Mucosa of rectum (tissue), 2 donors: ENCODE measurements around the gene FLYWCH1.

ENCODE experiments used
- H3K27ac ChIP-seq, 2 donors: one replicate each; pipeline ENCODE4 v1.7.0; 2013; ENCODE audit warnings: inconsistent platforms in 2 of 2, low read depth in 2 of 2, low read length in 2 of 2
- H3K27me3 ChIP-seq, 2 donors: one replicate each; pipeline ENCODE4 v1.7.0; 2013; ENCODE audit warnings: low read length in 2 of 2; ENCODE audit not compliant: control insufficient read depth in 2 of 2, insufficient read depth in 2 of 2
- H3K36me3 ChIP-seq, 2 donors: one replicate each; pipeline ENCODE4 v1.7.0; 2013; ENCODE audit warnings: low read length in 2 of 2; ENCODE audit not compliant: control insufficient read depth in 2 of 2, insufficient read depth in 2 of 2
- H3K4me1 ChIP-seq, 2 donors: one replicate each; pipeline ENCODE4 v1.7.0; 2013; ENCODE audit warnings: low read length in 2 of 2, mild to moderate bottlenecking in 1 of 2; ENCODE audit not compliant: control insufficient read depth in 2 of 2, insufficient read depth in 2 of 2
- H3K4me3 ChIP-seq, 2 donors: one replicate each; pipeline ENCODE4 v1.7.0; 2013; ENCODE audit warnings: low read length in 2 of 2
- H3K9ac ChIP-seq, 2 donors: one replicate each; pipeline ENCODE4 v1.7.0; 2013; ENCODE audit warnings: low read length in 2 of 2, low read depth in 1 of 2, mild to moderate bottlenecking in 1 of 2
- H3K9me3 ChIP-seq, 2 donors: one replicate each; pipeline ENCODE4 v1.7.0; 2013; ENCODE audit warnings: low read length in 2 of 2; ENCODE audit not compliant: control insufficient read depth in 2 of 2
- donor health status: healthy.
- donor health status: Normal muscosa, but diverticular disease.

The FLYWCH1 gene

GRCh38 chr16:2996298-2996697 is 84.6 kb downstream of the FLYWCH1 start:
- peaks cover 4 to 6% of the 10 kb centered on the region in 2 donors for H3K4me1 ChIP-seq
- no peak overlapping the region for H3K4me3 ChIP-seq
- H3K27ac ChIP-seq, result no peak overlapping the region
- H3K9ac ChIP-seq, result no peak overlapping the region
- no peaks in the 10 kb centered on the region for H3K9me3 ChIP-seq
- H3K36me3 ChIP-seq, result no peaks in the 10 kb centered on the region
- no peaks in the 10 kb centered on the region for H3K27me3 ChIP-seq

DNA sequence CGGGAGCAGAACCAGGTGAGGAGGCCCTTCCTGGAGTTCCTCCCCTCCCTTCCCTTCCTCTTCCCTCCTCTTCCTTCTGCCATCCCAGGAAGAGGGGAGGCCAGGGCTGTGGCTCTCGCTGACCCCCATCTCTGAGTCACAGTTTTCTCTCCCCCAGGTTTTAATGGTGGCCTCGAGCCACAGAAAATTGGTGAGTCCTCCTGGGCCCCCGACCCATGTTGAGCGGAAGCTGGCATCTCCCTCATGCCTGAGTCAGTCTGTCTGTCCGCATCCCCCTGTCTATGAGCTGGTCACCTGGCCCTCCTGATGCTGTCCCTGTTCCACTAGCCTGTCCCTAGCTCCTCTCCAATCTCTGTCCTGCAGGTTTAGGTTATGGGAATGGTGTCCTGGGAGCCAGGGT is 88.2 kb downstream of the FLYWCH1 start:
- H3K9ac ChIP-seq, result no peak overlapping the region
- no peaks in the 10 kb centered on the region for H3K9me3 ChIP-seq
- H3K4me3 ChIP-seq, result no peak overlapping the region
- no peaks in the 10 kb centered on the region for H3K27me3 ChIP-seq
- no peak overlapping the region for H3K27ac ChIP-seq
- H3K4me1 ChIP-seq, result peaks cover 2 to 3% of the 10 kb centered on the region in 2 donors
- no peaks in the 10 kb centered on the region for H3K36me3 ChIP-seq

DNA sequence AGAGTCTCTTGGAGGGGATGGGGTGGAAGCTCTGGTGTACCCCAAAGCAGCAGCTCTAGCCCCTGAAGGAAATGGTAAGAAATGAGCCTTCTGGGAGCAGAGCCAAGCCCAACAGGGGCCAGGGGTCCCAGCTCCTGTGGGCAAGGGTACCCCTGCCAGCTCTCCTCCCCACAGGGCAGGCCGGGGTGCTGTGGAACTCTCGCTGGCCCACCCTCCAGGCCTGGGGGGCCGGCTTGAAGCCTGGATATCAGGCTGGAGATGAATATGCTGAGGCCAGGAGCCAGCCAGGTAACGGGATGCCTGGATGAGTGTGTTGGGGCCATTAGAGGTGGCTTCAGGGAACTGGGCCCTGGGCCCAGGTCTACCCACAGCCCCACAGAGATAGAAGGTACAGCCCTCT is 88.8 kb downstream of the FLYWCH1 start:
- peaks cover 3% of the 10 kb centered on the region in 2 donors for H3K4me1 ChIP-seq
- H3K4me3 ChIP-seq, result no peak overlapping the region
- H3K36me3 ChIP-seq, result no peaks in the 10 kb centered on the region
- no peaks in the 10 kb centered on the region for H3K9me3 ChIP-seq
- H3K9ac ChIP-seq, result no peak overlapping the region
- no peak overlapping the region for H3K27ac ChIP-seq
- no peaks in the 10 kb centered on the region for H3K27me3 ChIP-seq
